Right atrium auricular region (tissue), 2 donors: ENCODE data around the gene IL4I1. TPM values are rescaled to one million over a fixed set of nuclear protein-coding genes. Genes with fewer than 3 reads are reported as not detected.

Experiments
- DNase-seq: peaks from one replicate; pipeline ENCODE4 v3.0.0-alpha.2; 2019; ENCODE audit warnings: low spot score
- H3K27ac ChIP-seq, 2 donors: fragments of 200-600 bp; sonication (generic); 1 replicate in 1 of 2; 2 replicates in 1 of 2; pipeline ENCODE4 v1.5.1; 2016 to 2019
- H3K27me3 ChIP-seq, 2 donors: fragments of 200-600 bp; sonication (generic); one replicate each; pipeline versions ENCODE4 v1.5.1 to v1.6.0; 2017 to 2019
- H3K36me3 ChIP-seq: fragments of 200-600 bp; sonication (generic); one replicate; pipeline ENCODE4 v1.5.1; 2016
- H3K4me1 ChIP-seq, 2 donors: fragments of 200-600 bp; sonication (generic); one replicate each; pipeline versions ENCODE4 v1.5.1 to v1.6.0; 2017 to 2019
- H3K4me3 ChIP-seq, 2 donors: fragments of 200-600 bp; sonication (generic); 1 replicate in 1 of 2; 2 replicates in 1 of 2; pipeline ENCODE4 v1.5.1; 2017 to 2019; ENCODE audit warnings: mild to moderate bottlenecking in 1 of 2, moderate library complexity in 1 of 2
- H3K9me3 ChIP-seq, 2 donors: fragments of 200-600 bp; sonication (generic); one replicate each; pipeline ENCODE4 v1.5.1; 2019
- total RNA-seq, 2 donors: library from RNA; depleted of rRNA; stranded (reverse); fragments of >200 nt; gene quantifications; one replicate each; pipeline ENCODE4 v1.1.0, GENCODE V29; 2016
- TF ChIP-seq, protein P1 (sequence below), 2 donors: fragments of 200-600 bp; sonication (generic); IDR thresholded peaks; one replicate each; pipeline ENCODE4 v1.5.1; 2019; ENCODE audit warnings: antibody characterized with exemption in 2 of 2

Gene IL4I1
- total RNA-seq, 2 donors from 2014 or later: 0.43 TPM; not detected in 1

DNA sequence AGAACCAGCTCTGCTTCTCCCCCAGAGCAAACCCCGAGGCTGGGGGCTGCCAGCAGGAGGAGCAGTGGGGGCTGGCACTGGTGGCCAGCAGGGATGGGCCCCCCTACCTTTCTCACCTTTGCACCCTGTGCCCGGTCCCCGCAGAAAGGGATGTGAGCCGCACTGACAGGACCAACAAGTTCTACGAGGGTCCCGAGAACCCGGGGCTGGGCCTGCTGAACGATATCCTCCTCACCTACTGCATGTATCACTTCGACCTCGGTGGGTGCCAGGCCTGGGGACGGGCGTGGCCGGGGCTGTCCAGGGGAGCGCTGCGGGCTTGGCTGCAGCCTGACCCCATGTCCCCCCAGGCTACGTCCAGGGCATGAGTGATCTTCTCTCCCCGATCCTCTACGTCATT, 12.6 kb downstream of the IL4I1 start:
- DNase-seq: no peak
- TF ChIP-seq, protein P1, sequence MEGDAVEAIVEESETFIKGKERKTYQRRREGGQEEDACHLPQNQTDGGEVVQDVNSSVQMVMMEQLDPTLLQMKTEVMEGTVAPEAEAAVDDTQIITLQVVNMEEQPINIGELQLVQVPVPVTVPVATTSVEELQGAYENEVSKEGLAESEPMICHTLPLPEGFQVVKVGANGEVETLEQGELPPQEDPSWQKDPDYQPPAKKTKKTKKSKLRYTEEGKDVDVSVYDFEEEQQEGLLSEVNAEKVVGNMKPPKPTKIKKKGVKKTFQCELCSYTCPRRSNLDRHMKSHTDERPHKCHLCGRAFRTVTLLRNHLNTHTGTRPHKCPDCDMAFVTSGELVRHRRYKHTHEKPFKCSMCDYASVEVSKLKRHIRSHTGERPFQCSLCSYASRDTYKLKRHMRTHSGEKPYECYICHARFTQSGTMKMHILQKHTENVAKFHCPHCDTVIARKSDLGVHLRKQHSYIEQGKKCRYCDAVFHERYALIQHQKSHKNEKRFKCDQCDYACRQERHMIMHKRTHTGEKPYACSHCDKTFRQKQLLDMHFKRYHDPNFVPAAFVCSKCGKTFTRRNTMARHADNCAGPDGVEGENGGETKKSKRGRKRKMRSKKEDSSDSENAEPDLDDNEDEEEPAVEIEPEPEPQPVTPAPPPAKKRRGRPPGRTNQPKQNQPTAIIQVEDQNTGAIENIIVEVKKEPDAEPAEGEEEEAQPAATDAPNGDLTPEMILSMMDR (IDR thresholded peaks at IDR 0.05): no peak
- Histone ChIP-seq H3K9me3 (no peaks in the 10 kb centered on the region), H3K4me3 (no peak overlapping the region), H3K36me3 (peaks cover 55% of the 10 kb centered on the region), H3K4me1 (peaks cover 0 to 2% of the 10 kb centered on the region in 2 donors), H3K27me3 (no peaks in the 10 kb centered on the region), H3K27ac (no peak overlapping the region)

DNA sequence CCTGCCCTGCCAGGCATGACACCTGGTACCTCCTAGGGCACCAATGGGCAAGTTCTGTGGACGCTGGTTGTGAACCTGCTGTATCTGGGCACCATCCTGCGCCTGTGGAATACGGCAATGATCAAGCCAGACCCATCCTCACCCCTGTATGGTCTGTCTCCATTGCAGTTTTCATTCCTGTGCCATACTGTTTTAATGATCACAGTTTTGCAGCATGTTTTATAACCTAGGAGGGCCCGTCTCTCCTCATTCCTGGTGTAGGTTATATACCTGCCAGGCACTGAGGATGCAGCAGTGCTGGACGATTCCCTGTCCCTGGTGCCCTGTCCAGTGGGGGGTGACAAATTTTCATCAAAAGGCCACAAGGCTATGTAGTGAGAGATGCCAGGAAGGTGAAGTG, 13.6 kb downstream of the IL4I1 start:
- Histone ChIP-seq H3K27ac (no peak overlapping the region), H3K4me3 (no peak overlapping the region), H3K27me3 (no peaks in the 10 kb centered on the region), H3K4me1 (peaks cover 0 to 12% of the 10 kb centered on the region in 2 donors), H3K36me3 (peaks cover 51% of the 10 kb centered on the region), H3K9me3 (no peaks in the 10 kb centered on the region)
- no peak for DNase-seq
- TF ChIP-seq, protein P1 (IDR thresholded peaks at IDR 0.05): no peak

DNA sequence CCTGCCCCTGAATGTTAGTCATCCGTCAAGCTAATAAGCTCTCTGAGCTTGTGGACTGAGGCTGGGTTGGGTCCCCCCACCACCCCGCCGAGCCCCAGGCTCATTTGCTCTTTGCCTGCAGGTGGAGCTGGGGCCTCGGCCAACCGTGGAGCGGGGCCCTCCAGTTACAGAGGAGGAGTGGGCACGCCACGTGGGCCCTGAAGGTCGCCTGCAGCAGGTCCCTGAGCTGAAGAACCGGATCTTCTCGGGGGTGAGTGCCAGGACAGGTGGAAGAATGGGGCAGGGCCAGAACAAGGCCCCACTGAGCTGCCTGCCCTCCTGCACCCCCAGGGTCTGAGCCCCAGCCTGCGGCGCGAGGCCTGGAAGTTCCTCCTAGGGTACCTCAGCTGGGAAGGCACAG, 14.0 kb downstream of the IL4I1 start:
- no peak overlapping the region for H3K4me3 ChIP-seq
- TF ChIP-seq, protein P1 (IDR thresholded peaks at IDR 0.05): no peak
- H3K27me3 ChIP-seq: no peaks in the 10 kb centered on the region
- H3K36me3 ChIP-seq: peaks cover 51% of the 10 kb centered on the region
- peaks cover 0 to 14% of the 10 kb centered on the region in 2 donors for H3K4me1 ChIP-seq
- H3K27ac ChIP-seq: no peak overlapping the region
- H3K9me3 ChIP-seq: no peaks in the 10 kb centered on the region
- DNase-seq: no peak

DNA sequence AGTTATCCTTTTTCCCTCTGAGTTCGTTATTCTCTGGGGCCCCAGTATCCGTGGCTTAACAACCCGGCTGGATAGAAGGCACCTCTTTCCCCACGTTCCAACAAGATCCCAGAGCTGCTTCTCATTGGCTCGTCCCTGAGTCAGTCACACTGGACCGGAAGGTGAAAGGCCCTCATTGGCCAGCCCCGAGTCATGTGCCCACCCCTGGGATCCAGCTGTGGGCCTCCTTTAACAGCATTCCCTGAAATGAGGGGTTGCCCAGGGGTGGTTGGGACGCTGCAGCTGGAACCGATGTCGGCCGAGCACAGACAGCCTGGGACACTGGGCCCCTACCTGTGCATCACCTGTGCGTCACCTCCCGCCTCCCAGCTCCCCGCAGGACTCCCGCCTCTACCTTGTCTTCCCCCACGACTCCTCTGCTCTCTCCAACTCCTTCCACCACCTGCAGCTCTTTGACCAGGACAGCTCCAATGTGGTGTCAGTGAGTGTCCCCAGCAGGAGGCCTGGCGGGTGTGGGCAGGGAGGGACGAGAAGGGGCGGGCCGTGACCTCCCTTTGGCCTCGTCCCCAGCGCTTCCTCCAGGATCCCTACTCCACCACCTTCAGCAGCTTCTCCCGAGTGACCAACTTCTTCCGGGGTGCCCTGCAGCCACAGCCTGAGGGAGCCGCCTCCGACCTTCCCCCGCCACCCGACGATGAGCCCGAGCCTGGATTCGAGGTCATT, 14.9 kb downstream of the IL4I1 start:
- Histone ChIP-seq H3K27ac (no peak overlapping the region), H3K4me1 (peaks cover 0 to 14% of the 10 kb centered on the region in 2 donors), H3K36me3 (peaks cover 51% of the 10 kb centered on the region), H3K27me3 (no peaks in the 10 kb centered on the region), H3K9me3 (no peaks in the 10 kb centered on the region), H3K4me3 (no peak overlapping the region)
- no peak for DNase-seq
- TF ChIP-seq, protein P1 (IDR thresholded peaks at IDR 0.05): no peak

DNA sequence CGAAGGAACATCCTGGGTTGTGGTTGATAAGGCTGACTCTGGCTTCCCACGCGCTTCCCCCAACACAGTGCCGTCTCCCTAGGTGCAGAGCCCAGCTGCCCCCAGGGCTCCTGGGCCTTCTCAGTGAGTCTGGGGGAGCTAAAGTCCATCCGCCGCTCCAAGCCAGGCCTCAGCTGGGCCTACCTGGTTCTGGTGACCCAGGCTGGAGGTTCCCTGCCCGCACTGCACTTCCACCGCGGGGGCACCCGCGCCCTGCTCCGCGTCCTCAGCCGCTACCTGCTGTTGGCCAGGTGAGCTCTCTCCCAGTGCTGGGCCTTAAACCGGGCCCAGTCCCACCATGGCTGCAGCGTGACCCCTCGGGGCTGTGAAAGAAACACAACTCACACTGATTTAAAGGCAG, 15.5 kb downstream of the IL4I1 start:
- Histone ChIP-seq H3K27me3 (no peaks in the 10 kb centered on the region), H3K4me3 (no peak overlapping the region), H3K27ac (no peak overlapping the region), H3K9me3 (no peaks in the 10 kb centered on the region), H3K36me3 (peaks cover 51% of the 10 kb centered on the region), H3K4me1 (peaks cover 0 to 14% of the 10 kb centered on the region in 2 donors)
- TF ChIP-seq, protein P1 (IDR thresholded peaks at IDR 0.05): no peak
- DNase-seq: no peak
